Activated CD8-positive, alpha-beta memory T cell treated with anti-CD3 and anti-CD28 coated beads, Interleukin-2, amount 50 U/mL, for 1 hour (primary cell): ENCODE data around the gene LNPK.
"Not testable (repeated sequence)": the region's sequence is repeated elsewhere in the genome, so short reads cannot be mapped to it uniquely, and the experiment has no call there.

Experiments used
- DNase-seq: peaks from one replicate; pipeline ENCODE4 v3.0.0-alpha.2; 2020; ENCODE audit errors: extremely low read depth

The LNPK gene

DNA sequence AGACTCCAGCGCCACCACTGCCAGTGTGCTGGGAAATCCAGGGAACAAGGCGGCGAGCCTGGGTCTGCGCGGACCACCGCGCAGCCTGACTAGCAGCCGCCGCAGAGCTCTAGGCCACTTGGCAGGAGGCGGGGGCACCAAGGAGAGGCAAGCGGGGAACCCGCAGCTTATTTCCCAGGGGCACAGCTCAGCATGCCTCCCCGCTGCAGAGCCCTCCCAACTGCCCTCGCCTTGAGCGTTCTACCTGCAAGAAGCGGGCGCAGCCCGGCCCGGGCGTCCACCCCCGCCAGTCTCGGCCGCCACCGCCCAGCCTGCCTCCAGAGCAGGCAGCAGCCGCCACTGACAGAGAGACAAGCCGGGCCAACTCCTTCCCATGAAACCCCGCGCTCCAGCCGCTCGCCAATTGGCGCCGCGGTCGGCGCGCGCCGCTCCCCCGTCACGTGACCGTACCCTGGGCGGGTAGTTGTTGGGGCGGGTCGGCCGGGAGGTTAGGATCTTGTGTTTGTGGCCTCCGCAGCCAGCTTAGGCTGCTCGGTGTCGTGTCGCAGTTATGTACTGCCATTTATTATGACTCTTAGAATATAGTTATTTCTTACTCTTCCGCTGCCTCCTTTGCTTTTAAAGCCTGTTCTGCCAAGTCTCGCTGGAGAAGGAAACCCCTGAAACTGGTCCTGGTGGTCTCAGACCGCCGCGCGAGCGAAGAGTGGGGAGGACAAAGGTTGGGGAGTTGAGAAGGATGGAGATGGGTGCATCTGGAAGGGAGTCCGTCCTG lies at the start of gene LNPK:
TSS of gene LNPK (minus strand) at position 352 of the 772 bp plus-strand sequence. CDS start 6,683 bp downstream, outside the sequence.
- peak; percentile 56 for DNase-seq

DNA sequence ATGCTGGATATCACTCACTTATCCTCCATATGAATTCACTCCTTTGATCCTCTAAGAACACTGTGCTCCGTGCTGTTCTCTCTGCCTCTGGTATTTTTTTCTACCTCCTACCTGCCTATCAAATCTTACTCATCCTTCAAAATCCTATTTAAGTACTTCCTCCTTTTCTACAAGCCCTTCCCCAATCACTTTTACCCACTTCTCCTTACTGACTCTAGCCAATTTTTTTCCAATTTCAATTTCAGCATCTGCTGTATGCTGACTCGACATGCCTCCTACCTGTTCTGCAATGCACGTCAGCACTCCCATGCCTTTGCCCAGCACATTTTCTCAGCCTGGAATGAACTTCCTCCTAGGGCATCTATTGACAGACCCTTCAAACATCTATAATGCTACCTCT lies 37.3 kb upstream of the LNPK start:
- DNase-seq = no peak

GRCh38 chr2:176038694-176039093 lies 36.6 kb upstream of the LNPK start:
- DNase-seq = no peak

- no peak for DNase-seq
These were observed 33.1 kb upstream of the LNPK start for GRCh38 chr2:176035013-176035691.

DNA sequence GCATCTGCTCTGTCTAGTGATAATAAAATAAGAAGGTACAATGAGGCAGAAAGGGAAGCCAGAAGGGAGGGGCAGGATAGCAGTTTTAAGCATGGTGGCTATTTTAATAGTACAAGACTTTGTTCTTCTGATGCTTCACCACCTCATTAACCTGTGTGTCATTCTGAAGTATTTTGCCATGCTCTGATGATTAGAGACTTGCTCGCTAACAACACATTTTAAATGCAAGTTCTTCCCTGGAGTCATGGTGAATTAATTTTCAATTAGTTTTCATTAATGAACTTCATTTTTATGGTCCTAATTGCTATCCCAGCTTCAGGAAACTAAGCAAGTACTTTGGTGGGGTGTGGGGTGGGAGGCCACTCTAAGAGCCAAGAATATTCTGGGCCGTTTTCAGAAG lies 25.7 kb upstream of the LNPK start:
- DNase-seq = no peak

GRCh38 chr2:176025932-176026331 lies 23.9 kb upstream of the LNPK start:
- DNase-seq = no peak

DNA sequence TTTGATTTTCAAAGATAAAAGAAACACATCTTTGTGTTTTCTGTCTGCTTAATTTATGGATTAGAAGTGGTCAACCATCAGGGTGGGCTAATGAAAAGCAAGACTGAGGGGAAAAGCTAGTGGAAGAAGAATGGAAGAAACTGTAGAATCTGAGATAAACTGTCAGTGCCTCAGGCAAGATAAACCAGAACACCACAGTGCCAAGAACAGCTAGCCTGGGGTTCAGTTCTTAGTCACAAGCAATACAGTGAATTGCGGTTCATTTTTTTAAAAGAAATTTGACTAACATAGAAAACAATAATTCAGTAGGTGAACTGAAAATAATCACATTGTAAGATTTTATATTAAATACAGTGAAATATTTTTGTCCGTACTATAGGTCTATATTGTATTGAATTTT lies 22.0 kb upstream of the LNPK start:
- DNase-seq = no peak

- DNase-seq = no peak
These were observed 20.0 kb upstream of the LNPK start for GRCh38 chr2:176022048-176022447.

- DNase-seq = no peak
These were observed 18.3 kb upstream of the LNPK start for GRCh38 chr2:176020400-176020799.

DNA sequence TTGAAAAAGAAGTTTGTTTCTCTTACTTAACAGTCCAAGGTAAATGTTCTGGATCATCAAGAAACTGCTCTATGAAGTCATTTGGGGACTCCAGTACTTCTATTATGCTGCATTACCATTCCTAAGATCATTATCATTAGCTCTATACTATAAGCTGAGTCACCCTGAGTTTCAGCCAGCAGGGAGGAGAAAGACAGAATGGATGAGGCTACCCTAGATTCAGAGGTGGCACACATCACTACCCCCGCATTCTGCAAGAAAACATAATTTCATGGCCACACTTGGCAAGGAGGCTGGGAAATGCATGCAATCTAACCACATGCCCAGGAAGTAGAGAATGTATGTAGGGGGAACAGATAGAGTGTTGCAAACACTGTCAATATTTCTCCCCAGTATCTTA lies 16.6 kb upstream of the LNPK start:
- no peak for DNase-seq

DNA sequence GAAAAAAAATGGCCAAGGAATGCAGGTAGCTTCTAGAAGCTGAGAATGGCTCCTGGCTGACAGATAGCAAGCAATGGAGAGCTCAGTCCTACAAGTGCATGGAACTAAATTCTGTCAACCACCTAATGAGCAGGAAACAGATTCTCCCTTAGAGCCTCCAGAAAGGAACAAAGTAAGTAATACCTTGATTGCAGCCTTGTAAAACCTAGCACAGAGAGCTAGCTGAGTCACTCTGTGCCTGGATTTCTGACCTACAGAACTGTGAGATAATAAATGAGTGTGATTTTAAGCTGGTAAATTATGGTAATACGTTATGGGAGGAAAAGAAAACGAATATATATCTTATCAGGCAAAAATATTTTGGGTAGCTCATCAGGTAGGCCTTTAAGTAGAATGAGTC lies 7.4 kb upstream of the LNPK start:
- no peak for DNase-seq

DNA sequence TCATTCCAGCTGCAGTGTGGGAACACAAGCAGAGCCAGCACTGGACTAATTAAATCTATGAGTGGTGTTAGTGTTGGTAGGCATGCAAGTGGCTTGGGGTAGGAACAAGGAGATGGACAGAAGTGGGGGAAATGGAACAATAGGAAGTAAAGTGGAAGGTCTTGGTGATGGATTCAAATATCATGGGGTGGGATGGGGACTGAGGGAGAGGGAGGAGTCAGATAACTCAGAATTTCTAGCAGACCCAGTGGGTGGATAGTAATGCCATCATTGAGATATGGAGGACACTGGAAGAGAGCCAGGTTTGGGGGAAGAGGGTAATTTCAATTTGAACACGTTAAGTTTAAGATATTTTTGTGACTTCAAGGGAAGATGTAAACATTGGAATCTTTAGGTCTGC lies 2.9 kb upstream of the LNPK start:
- DNase-seq = no peak

- DNase-seq = no peak
These were observed 1.9 kb upstream of the LNPK start for GRCh38 chr2:176003958-176004357.

DNA sequence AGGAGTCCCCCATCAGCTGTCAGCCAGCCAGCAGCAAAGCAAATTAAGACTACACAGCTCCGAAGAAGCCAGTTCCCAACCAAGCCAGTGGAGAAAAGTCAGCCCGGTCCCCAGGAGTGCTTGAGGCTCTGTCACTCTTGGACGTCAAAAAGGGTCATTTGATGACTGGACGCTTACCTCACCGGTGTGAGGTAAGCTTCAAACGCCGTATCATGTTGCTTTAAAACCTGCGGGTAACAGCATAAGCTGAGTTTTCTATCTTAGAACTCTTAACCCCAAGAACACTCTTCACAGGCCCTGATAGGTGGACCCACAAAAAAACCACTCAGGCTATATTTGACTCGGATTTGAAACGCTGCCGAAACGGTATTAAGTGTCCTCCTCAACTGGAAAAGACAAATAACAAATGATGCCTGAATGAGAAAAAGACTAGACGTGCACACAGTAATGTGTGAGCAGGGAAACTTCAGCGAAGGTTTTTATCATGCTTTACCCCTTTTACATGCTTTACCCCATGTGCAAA lies 682 bp upstream of the LNPK start:
- DNase-seq = no peak

GRCh38 chr2:176001281-176001915 lies 669 bp downstream of the LNPK start:
- no peak for DNase-seq

DNA sequence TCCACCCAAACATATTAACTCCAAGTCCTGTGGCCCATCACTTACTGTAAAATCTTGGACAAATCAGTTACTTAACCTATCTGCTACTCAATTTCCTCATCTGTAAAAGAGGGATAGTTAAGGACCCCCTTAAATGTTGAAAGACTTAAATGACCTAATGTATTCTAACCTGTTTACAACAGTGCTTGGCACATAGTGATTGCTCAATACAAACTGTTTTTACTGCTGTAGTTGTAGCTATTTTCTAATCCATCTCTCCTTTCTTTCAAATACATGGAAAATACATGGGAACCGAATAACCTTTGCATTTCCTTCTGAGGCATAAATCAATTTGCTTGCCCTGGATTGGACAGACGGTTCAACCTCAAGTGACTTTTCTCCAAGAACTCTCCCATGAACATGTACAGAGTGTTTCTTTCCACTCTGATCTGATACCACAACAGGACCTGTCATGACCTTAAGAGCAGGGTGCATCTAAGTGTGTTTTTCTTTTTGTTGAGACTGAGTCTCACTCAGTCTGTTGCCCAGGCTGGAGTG lies 2.7 kb downstream of the LNPK start:
- no peak for DNase-seq

- no peak for DNase-seq
These were observed 12.0 kb downstream of the LNPK start for GRCh38 chr2:175990099-175990498.

- not testable (repeated sequence) for DNase-seq
These were observed 14.9 kb downstream of the LNPK start for GRCh38 chr2:175987126-175987525.

GRCh38 chr2:175984846-175985245 lies 17.2 kb downstream of the LNPK start:
- no peak for DNase-seq

DNA sequence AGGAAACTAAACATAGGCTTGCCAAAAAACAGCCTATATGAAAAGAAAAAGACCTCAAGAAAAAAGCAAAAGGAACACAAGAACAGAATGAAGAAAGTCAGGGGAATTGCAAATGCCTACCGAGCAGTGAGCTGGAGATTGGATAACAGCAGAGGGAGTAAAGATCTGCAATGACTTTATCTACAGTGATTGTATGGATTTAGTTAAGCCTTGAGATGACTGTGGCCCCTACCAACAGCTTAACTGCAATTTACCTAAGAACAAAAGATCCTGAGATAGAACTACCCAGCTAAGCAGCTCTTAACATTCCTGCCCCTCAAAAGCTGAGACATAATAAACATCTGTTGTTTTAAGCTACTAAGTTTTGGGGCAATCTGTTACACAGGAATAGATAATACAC lies 20.5 kb downstream of the LNPK start:
- DNase-seq = no peak

DNA sequence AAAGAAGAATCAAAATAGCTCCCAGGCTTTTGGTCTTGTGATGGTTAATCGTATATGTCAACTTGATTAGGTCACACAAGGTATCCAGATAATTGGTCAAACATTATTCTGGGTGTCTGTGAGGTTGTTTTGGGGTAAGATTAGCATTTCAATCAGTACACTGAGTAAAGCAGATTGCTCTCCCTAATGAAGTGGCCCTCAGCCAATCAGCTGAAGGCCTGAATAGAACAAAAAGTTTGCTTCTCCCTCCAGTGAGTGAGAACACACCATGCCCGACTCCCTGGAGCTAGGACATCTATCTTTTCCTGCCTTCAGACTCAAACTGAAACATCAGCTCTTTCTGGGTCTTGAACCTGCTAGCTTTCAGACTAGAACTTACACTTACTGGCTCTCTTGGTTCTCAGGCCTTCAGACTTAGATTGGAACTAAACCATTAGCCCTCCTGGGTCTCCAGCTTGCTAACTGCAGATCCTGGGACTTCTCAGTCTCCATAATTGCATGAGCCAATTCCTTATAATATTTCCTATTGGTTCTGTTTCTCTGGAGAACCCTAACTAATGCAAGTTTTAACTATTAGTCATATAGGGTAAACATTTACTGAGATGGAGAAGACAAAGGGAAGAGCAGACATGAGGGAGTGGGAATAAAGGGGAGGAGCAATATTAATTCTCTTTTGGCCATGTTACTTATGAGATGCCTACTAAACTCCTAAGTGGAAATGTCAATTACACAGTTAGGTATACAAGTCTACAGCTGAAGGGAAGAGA lies 25.5 kb downstream of the LNPK start:
- no peak for DNase-seq

GRCh38 chr2:175973373-175973772 lies 28.7 kb downstream of the LNPK start:
- DNase-seq = no peak
